HG02943 (cell line): Measurements from ENCODE around the gene BIRC2.

Experiments
- ATAC-seq: cut with Tn5 transposase; IDR thresholded peaks from one replicate; pipeline ENCODE4 v1.9.1; 2021; ENCODE audit warnings: mild to moderate bottlenecking, low read depth, moderate library complexity; ENCODE audit not compliant: unreplicated experiment

BIRC2 gene

GRCh38 chr11:102426000-102426399, 79.0 kb downstream of the BIRC2 start:
- no peak for ATAC-seq

- ATAC-seq: no peak
These were observed 79.6 kb downstream of the BIRC2 start for GRCh38 chr11:102426570-102426969.

GRCh38 chr11:102427068-102427467, 80.1 kb downstream of the BIRC2 start:
- ATAC-seq: no peak
